ENCODE results near the gene KLK13. TPM values are rescaled to one million over a fixed set of nuclear protein-coding genes. Genes with fewer than 3 reads are reported as not detected.

KLK13 gene
- total and polyA plus RNA-seq, 2 of the 13 experiments (the other 11 are each of a cell fraction or from before 2014, with no cell fraction given) = 0.09 TPM; not detected in 1

GRCh38 chr19:51108066-51108804, 43.3 kb upstream of the KLK13 start, which contains the start of gene CTU1 (continued):
- no peak for TF ChIP-seq ZFAT (CRISPR knock-in tag; conservative IDR thresholded peaks at IDR 0.05)
- no peak for TF ChIP-seq FOXP1 (IDR thresholded peaks at IDR 0.05)
- TF ChIP-seq FOXP1 (CRISPR knock-in tag; IDR thresholded peaks at IDR 0.05) = no peak
- no peak for TF ChIP-seq HNF4A (CRISPR knock-in tag; IDR thresholded peaks at IDR 0.05)
- no peak for TF ChIP-seq ZNF280D (CRISPR knock-in tag; IDR thresholded peaks at IDR 0.05)
- TF ChIP-seq LCORL (IDR thresholded peaks at IDR 0.05) = no peak
- TF ChIP-seq LCORL (CRISPR knock-in tag; IDR thresholded peaks at IDR 0.05) = no peak
- TF ChIP-seq MXI1 (IDR thresholded peaks at IDR 0.05; ENCODE audit: borderline replicate concordance, low read depth, low read length) = peak; percentile 93
- no peak for TF ChIP-seq ZBTB26 (CRISPR knock-in tag; IDR thresholded peaks at IDR 0.05; ENCODE audit: borderline replicate concordance)
- no peak for TF ChIP-seq SKI (IDR thresholded peaks at IDR 0.05; ENCODE audit: partially characterized antibody)
- no peak for TF ChIP-seq ZNF33B (CRISPR knock-in tag; IDR thresholded peaks at IDR 0.05)
- no peak for TF ChIP-seq HNRNPUL1 (IDR thresholded peaks at IDR 0.05; ENCODE audit: low read depth, low read length)
- no peak for TF ChIP-seq RARG (CRISPR knock-in tag; IDR thresholded peaks at IDR 0.05; ENCODE audit: low read depth)
- no peak for TF ChIP-seq ZNF20 (CRISPR knock-in tag; IDR thresholded peaks at IDR 0.05)
- TF ChIP-seq ZNF281 (CRISPR knock-in tag; IDR thresholded peaks at IDR 0.05; ENCODE audit: borderline replicate concordance) = peak; percentile 92
- TF ChIP-seq ZKSCAN5 (CRISPR knock-in tag; IDR thresholded peaks at IDR 0.05) = no peak
- peak; percentile 65 for TF ChIP-seq RBFOX2 (IDR thresholded peaks at IDR 0.05; ENCODE audit: low read depth, low read length)
- peak; percentile 99 for TF ChIP-seq CREM (IDR thresholded peaks at IDR 0.05)
- no peak for TF ChIP-seq CREM (CRISPR knock-in tag; IDR thresholded peaks at IDR 0.05)
- TF ChIP-seq EED (CRISPR knock-in tag; IDR thresholded peaks at IDR 0.05) = no peak
- 0 out of 2 replicates have a peak, but pooled peaks have one; percentile 55 for TF ChIP-seq ZNF430 (CRISPR knock-in tag; IDR thresholded peaks at IDR 0.05)
- TF ChIP-seq MXD4 (CRISPR knock-in tag; IDR thresholded peaks at IDR 0.05) = peak; percentile 79
- TF ChIP-seq MLX (CRISPR knock-in tag; IDR thresholded peaks at IDR 0.05) = no peak
- no peak for TF ChIP-seq SETDB1 (CRISPR knock-in tag; IDR thresholded peaks at IDR 0.05; ENCODE audit: borderline replicate concordance)
- no peak for TF ChIP-seq ZNF383 (CRISPR knock-in tag; IDR thresholded peaks at IDR 0.05; ENCODE audit: borderline replicate concordance)
